GM23338 (cell line): Measurements from ENCODE around the gene SSU72. TPM values are rescaled to one million over a fixed set of nuclear protein-coding genes. Genes with fewer than 3 reads are reported as not detected.

Experiments
- ATAC-seq: fragments of 200-7000 bp; cut with Tn5 transposase; 3 replicates; pipeline ENCODE4 v1.9.1; 2020
- DNase-seq: peaks from one replicate; pipeline ENCODE4 v3.0.0-alpha.2; 2015; ENCODE audit warnings: low spot score
- H2AFZ ChIP-seq: fragments of 200-600 bp; sonication (generic); 2 replicates; pipeline ENCODE4 v1.8.0; 2016; ENCODE audit warnings: antibody characterized with exemption, mild to moderate bottlenecking, moderate library complexity
- H3F3A ChIP-seq: fragments of 200-600 bp; sonication (generic); replicated peaks from 2 replicates; pipeline ENCODE4 v1.8.0; 2017; ENCODE audit warnings: antibody characterized with exemption, mixed run types, low read depth
- H3K27ac ChIP-seq: fragments of 200-600 bp; sonication (generic); 2 replicates; pipeline ENCODE4 v1.6.1; 2016; ENCODE audit warnings: low read depth
- H3K27me3 ChIP-seq: fragments of 200-600 bp; sonication (generic); 2 replicates; pipeline ENCODE4 v1.8.0; 2016; ENCODE audit warnings: mild to moderate bottlenecking, mixed run types, moderate library complexity; ENCODE audit not compliant: insufficient read depth
- H3K36me3 ChIP-seq: fragments of 200-600 bp; sonication (generic); 2 replicates; pipeline ENCODE4 v1.8.0; 2016; ENCODE audit warnings: mild to moderate bottlenecking; ENCODE audit not compliant: insufficient read depth
- H3K4me1 ChIP-seq: fragments of 200-600 bp; sonication (generic); 2 replicates; pipeline ENCODE4 v1.8.0; 2016; ENCODE audit warnings: mild to moderate bottlenecking, moderate library complexity; ENCODE audit not compliant: insufficient read depth
- H3K4me2 ChIP-seq: fragments of 200-600 bp; sonication (generic); 2 replicates; pipeline ENCODE4 v1.7.1; 2017; ENCODE audit warnings: mixed run types
- H3K4me3 ChIP-seq: fragments of 200-600 bp; sonication (generic); 2 replicates; pipeline ENCODE4 v1.6.1; 2016; ENCODE audit warnings: mixed run types
- H3K79me2 ChIP-seq: fragments of 200-600 bp; sonication (generic); replicated peaks from 2 replicates; pipeline ENCODE4 v1.8.0; 2017; ENCODE audit warnings: mild to moderate bottlenecking; ENCODE audit not compliant: insufficient read depth
- H3K9me2 ChIP-seq: fragments of 200-600 bp; sonication (generic); 2 replicates; pipeline ENCODE4 v1.8.0; 2017; ENCODE audit not compliant: insufficient read depth
- H4K20me1 ChIP-seq: fragments of 200-600 bp; sonication (generic); replicated peaks from 2 replicates; pipeline ENCODE4 v1.8.0; 2017; ENCODE audit warnings: mild to moderate bottlenecking; ENCODE audit not compliant: insufficient read depth
- H3K27ac Mint-ChIP-seq: 2 replicates; pipeline ENCODE4 v1.8.0; 2020; ENCODE audit warnings: inconsistent platforms, mild to moderate bottlenecking, moderate library complexity, mixed read lengths
- H3K27me3 Mint-ChIP-seq: 3 replicates; pipeline ENCODE4 v1.8.0; 2022; ENCODE audit warnings: low read depth, mild to moderate bottlenecking, moderate library complexity, mixed read lengths, inconsistent platforms; ENCODE audit not compliant: insufficient read depth, poor library complexity
- H3K36me3 Mint-ChIP-seq: 3 replicates; pipeline ENCODE4 v1.8.0; 2021; ENCODE audit warnings: low read depth, mild to moderate bottlenecking, inconsistent platforms, moderate library complexity, mixed read lengths
- H3K4me1 Mint-ChIP-seq: 3 replicates; pipeline ENCODE4 v1.8.0; 2020; ENCODE audit warnings: mild to moderate bottlenecking, inconsistent platforms, mixed read lengths
- H3K4me3 Mint-ChIP-seq: 3 replicates; pipeline ENCODE4 v1.8.0; 2021; ENCODE audit warnings: moderate library complexity, mild to moderate bottlenecking, inconsistent platforms, mixed read lengths
- H3K9me3 Mint-ChIP-seq: 3 replicates; pipeline ENCODE4 v1.8.0; 2020; ENCODE audit warnings: moderate library complexity, mild to moderate bottlenecking, inconsistent platforms, mixed read lengths
- CTCF ChIP-seq, 2 experiments: fragments of 200-600 bp in 1 of 2; sonication (generic) in 1 of 2; conservative IDR thresholded peaks; 2 replicates each; pipeline versions ENCODE4 v1.5.1 to v1.6.1; 2016 to 2017; ENCODE audit warnings: antibody characterized with exemption in 2 of 2, low read depth in 2 of 2, mild to moderate bottlenecking in 2 of 2, moderate library complexity in 1 of 2
- ETS1 ChIP-seq: IDR thresholded peaks from 2 replicates; pipeline ENCODE4 v1.6.1; 2016; ENCODE audit warnings: antibody characterized with exemption
- EZH2 ChIP-seq: fragments of 200-600 bp; sonication (generic); IDR thresholded peaks from one replicate; pipeline ENCODE4 v1.8.0; 2017; ENCODE audit warnings: antibody characterized with exemption, mild to moderate bottlenecking, low read depth; ENCODE audit not compliant: unreplicated experiment
- POLR2AphosphoS5 ChIP-seq: IDR thresholded peaks from 2 replicates; pipeline ENCODE4 v1.6.1; 2016; ENCODE audit warnings: antibody characterized with exemption, low read depth
- REST ChIP-seq: IDR thresholded peaks from one replicate; pipeline ENCODE4 v1.6.1; 2018; ENCODE audit warnings: antibody characterized with exemption; ENCODE audit not compliant: unreplicated experiment
- STAT1 ChIP-seq: IDR thresholded peaks from one replicate; pipeline ENCODE4 v1.6.1; 2016; ENCODE audit warnings: antibody characterized with exemption; ENCODE audit not compliant: unreplicated experiment
- ZNF114 ChIP-seq: fragments of 250-450 bp; sonication (Bioruptor Pico); IDR thresholded peaks from 2 replicates; pipeline ENCODE4 v1.5.0; 2020; ENCODE audit warnings: mild to moderate bottlenecking, moderate library complexity
- polyA plus RNA-seq: library from polyadenylated mRNA; unstranded; fragments of >200 nt; fragmentation: Nextera tagmentation; extraction: Ambion mirVana; gene quantifications from 2 replicates; pipeline ENCODE4 v1.2.1, GENCODE V29; 2016
- total RNA-seq: library from RNA; depleted of rRNA; stranded (reverse); fragments of >200 nt; shearing (Covaris generic); gene quantifications from 2 replicates; pipeline ENCODE4 v1.2.3, GENCODE V29; 2014

SSU72 gene
- total and polyA plus RNA-seq, 2 experiments from 2014 or later = 148 to 248 TPM

GRCh38 chr1:1531947-1532346 lies 42.7 kb downstream of the SSU72 start (continued):
- no peak for TF ChIP-seq EZH2
- no peak for TF ChIP-seq REST
- TF ChIP-seq POLR2AphosphoS5 = no peak

- H3K4me1 ChIP-seq = no peaks in the 10 kb centered on the region
- Mint-ChIP-seq H3K27ac (no peak overlapping the region), H3K4me3 (no peak overlapping the region), H3K4me1 (no peaks in the 10 kb centered on the region), H3K36me3 (peaks cover 54% of the 10 kb centered on the region), H3K27me3 (peaks cover 6% of the 10 kb centered on the region), H3K9me3 (0 out of 3 replicates have a peak, but pooled peaks cover 8% of the 10 kb centered on the region)
- TF ChIP-seq REST (no peak), STAT1 (no peak), ETS1 (no peak), CTCF (conservative IDR thresholded peaks at IDR 0.05; ENCODE audit: low read depth in 2 of 2) (no peak), ZNF114 (CRISPR knock-in tag) (no peak), EZH2 (no peak)
- H3K9me2 ChIP-seq = no peaks in the 10 kb centered on the region
- H3K36me3 ChIP-seq = no peaks in the 10 kb centered on the region
- DNase-seq (no peak), ATAC-seq (no peak)
- no peak overlapping the region for H3K4me3 ChIP-seq
- no peak overlapping the region for H2AFZ ChIP-seq
- H3K27ac ChIP-seq = no peak overlapping the region
- H3K79me2 ChIP-seq = no peaks in the 10 kb centered on the region
- H4K20me1 ChIP-seq = no peaks in the 10 kb centered on the region; the same call in 1 of the 2 replicates
- H3K27me3 ChIP-seq = no peaks in the 10 kb centered on the region
- no peak overlapping the region for H3K4me2 ChIP-seq
- H3F3A ChIP-seq = no peaks in the 10 kb centered on the region
These were observed 44.7 kb downstream of the SSU72 start for GRCh38 chr1:1529936-1530335.
